Stimulated activated CD4-positive, alpha-beta T cell treated with anti-CD3 and anti-CD28 coated beads, TNF-alpha, amount 100 ng/mL, for 48 hours (primary cell): ENCODE data around the gene ABCC1.
A peak's percentile ranks its signal among the peaks of the same experiment; 100 is the strongest.
"Not testable (repeated sequence)": the region's sequence is repeated elsewhere in the genome, so short reads cannot be mapped to it uniquely, and the experiment has no call there.

Experiments
- DNase-seq, 3 donors: peaks; one replicate each; pipeline ENCODE4 v3.0.0-alpha.2; 2020; ENCODE audit warnings: low read depth in 3 of 3

Gene ABCC1

GRCh38 chr16:16083421-16084156 lies 134.2 kb downstream of the ABCC1 start:
- peak in 2 of 3 donors; percentile 8 to 18 for DNase-seq

- DNase-seq: no peak
These were observed 135.5 kb downstream of the ABCC1 start for GRCh38 chr16:16084874-16085273.

GRCh38 chr16:16086653-16087446 lies 137.4 kb downstream of the ABCC1 start:
- DNase-seq: no peak

GRCh38 chr16:16090238-16090637 lies 140.8 kb downstream of the ABCC1 start:
- no peak for DNase-seq

GRCh38 chr16:16092925-16093627 lies 143.7 kb downstream of the ABCC1 start:
- DNase-seq: no peak

GRCh38 chr16:16093628-16094332 lies 144.4 kb downstream of the ABCC1 start:
- no peak for DNase-seq

- no peak for DNase-seq
These were observed 146.2 kb downstream of the ABCC1 start for GRCh38 chr16:16095646-16096045.

GRCh38 chr16:16096121-16096857 lies 146.9 kb downstream of the ABCC1 start:
- DNase-seq: no peak

- DNase-seq: no peak
These were observed 147.4 kb downstream of the ABCC1 start for GRCh38 chr16:16096858-16097213.

- DNase-seq: no peak
These were observed 149.9 kb downstream of the ABCC1 start for GRCh38 chr16:16099320-16099719.

GRCh38 chr16:16100631-16101030 lies 151.2 kb downstream of the ABCC1 start:
- DNase-seq: no peak

GRCh38 chr16:16101585-16101984 lies 152.2 kb downstream of the ABCC1 start:
- DNase-seq: no peak

- DNase-seq: no peak
These were observed 153.3 kb downstream of the ABCC1 start for GRCh38 chr16:16102738-16103137.

- DNase-seq: not testable (repeated sequence)
These were observed 154.9 kb downstream of the ABCC1 start for GRCh38 chr16:16104132-16104803.

GRCh38 chr16:16104804-16105141 lies 155.4 kb downstream of the ABCC1 start:
- not testable (repeated sequence) for DNase-seq

- no peak for DNase-seq
These were observed 156.2 kb downstream of the ABCC1 start for GRCh38 chr16:16105646-16106045.

GRCh38 chr16:16106466-16106865 lies 157.1 kb downstream of the ABCC1 start:
- no peak for DNase-seq

- no peak for DNase-seq
These were observed 158.4 kb downstream of the ABCC1 start for GRCh38 chr16:16107839-16108238.

- no peak for DNase-seq
These were observed 159.3 kb downstream of the ABCC1 start for GRCh38 chr16:16108759-16109158.

- no peak for DNase-seq
These were observed 160.2 kb downstream of the ABCC1 start for GRCh38 chr16:16109453-16110110.
